HG03103 (cell line): ENCODE results near the gene ING1.

ENCODE experiments used
- ATAC-seq: cut with Tn5 transposase; IDR thresholded peaks from one replicate; pipeline ENCODE4 v1.9.1; 2021; ENCODE audit warnings: low read depth; ENCODE audit not compliant: unreplicated experiment

Gene ING1

GRCh38 chr13:110769097-110769496, 55.6 kb downstream of the ING1 start:
- ATAC-seq = no peak

GRCh38 chr13:110770678-110771077, 57.2 kb downstream of the ING1 start:
- no peak for ATAC-seq

GRCh38 chr13:110771194-110771593, 57.7 kb downstream of the ING1 start:
- ATAC-seq = no peak

DNA sequence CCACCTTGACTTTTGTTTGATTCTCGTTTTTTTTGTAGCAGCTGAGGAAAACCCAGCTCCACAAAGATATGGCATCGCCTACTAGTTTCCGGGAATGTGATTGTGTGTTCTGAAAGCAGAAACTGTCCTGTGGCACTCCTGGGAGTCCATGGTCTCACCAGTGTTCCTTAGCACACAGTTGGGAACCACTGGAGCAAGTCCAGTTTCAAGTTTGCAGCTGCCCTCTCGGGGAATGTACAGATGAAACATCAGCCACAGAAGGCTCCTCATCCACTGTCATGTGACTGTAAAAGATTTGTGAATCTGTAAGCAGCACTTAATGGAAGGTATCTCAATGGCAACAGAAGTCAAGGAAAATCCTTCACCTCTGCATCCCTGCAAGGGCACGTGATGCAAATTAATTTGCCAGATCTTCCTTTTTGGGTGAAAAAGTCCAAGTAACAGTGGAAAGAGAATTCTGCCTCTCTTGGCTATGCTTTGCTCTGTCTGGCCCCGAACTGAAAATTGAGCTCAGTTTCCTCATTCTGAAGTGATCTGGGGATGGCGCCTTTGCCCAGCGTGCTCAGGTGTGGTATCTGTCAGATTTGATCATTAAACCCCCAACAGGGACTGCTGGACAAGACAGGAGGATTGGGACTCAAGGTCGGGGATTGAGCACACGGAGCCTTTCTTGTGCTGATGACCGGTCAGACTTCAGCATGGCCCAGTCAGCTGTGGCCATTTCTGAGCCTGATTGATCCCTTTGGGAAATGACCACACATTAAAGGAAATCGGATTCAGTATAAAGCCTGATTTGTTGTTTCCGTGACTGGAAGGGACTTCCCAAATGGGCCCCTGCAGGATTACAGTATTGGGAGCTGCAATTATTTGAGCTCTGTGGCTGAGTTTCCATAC, 58.8 kb downstream of the ING1 start:
- no peak for ATAC-seq
